Measurements from ENCODE around the gene SLC36A3.

The SLC36A3 gene

GRCh38 chr5:151295791-151296477 lies 7.6 kb downstream of the SLC36A3 start:
- Histone ChIP-seq H3K27me3 (ENCODE audit: control insufficient read depth, insufficient read depth, low read length) (no peaks in the 10 kb centered on the region), H3K9me3 (ENCODE audit: control insufficient read depth, low read length) (no peaks in the 10 kb centered on the region), H3K36me3 (ENCODE audit: control insufficient read depth, insufficient read depth, low read length) (no peaks in the 10 kb centered on the region), H3K79me2 (no peaks in the 10 kb centered on the region), H3K4me2 (ENCODE audit: low read length) (no peak overlapping the region), H2AFZ (no peak overlapping the region), H3K9ac (no peak overlapping the region), H3K4me1 (no peaks in the 10 kb centered on the region), H3K27ac (no peak overlapping the region), H3K4me3 (ENCODE audit: low read depth, low read length) (no peak overlapping the region)
- no peak for TF ChIP-seq CTCF (IDR thresholded peaks at IDR 0.05)

GRCh38 chr5:151295138-151295537 lies 8.4 kb downstream of the SLC36A3 start:
- H3K36me3 ChIP-seq (ENCODE audit: control insufficient read depth, insufficient read depth, low read length), result no peaks in the 10 kb centered on the region
- H3K9ac ChIP-seq, result no peak overlapping the region
- H3K79me2 ChIP-seq, result no peaks in the 10 kb centered on the region
- no peaks in the 10 kb centered on the region for H3K27me3 ChIP-seq (ENCODE audit: control insufficient read depth, insufficient read depth, low read length)
- no peak overlapping the region for H3K4me2 ChIP-seq (ENCODE audit: low read length)
- no peak overlapping the region for H3K4me3 ChIP-seq (ENCODE audit: low read depth, low read length)
- no peaks in the 10 kb centered on the region for H3K4me1 ChIP-seq
- no peak overlapping the region for H2AFZ ChIP-seq
- no peaks in the 10 kb centered on the region for H3K9me3 ChIP-seq (ENCODE audit: control insufficient read depth, low read length)
- TF ChIP-seq CTCF (IDR thresholded peaks at IDR 0.05), result no peak
- no peak overlapping the region for H3K27ac ChIP-seq

- Histone ChIP-seq H3K4me1 (no peaks in the 10 kb centered on the region), H3K27ac (no peak overlapping the region), H3K9me3 (ENCODE audit: control insufficient read depth, low read length) (no peaks in the 10 kb centered on the region), H3K4me3 (ENCODE audit: low read depth, low read length) (no peak overlapping the region), H3K9ac (no peak overlapping the region), H3K36me3 (ENCODE audit: control insufficient read depth, insufficient read depth, low read length) (no peaks in the 10 kb centered on the region), H3K79me2 (no peaks in the 10 kb centered on the region), H2AFZ (no peak overlapping the region), H3K27me3 (ENCODE audit: control insufficient read depth, insufficient read depth, low read length) (no peaks in the 10 kb centered on the region), H3K4me2 (ENCODE audit: low read length) (no peak overlapping the region)
- no peak for TF ChIP-seq CTCF (IDR thresholded peaks at IDR 0.05)
Measured at GRCh38 chr5:151293624-151294023, 9.9 kb downstream of the SLC36A3 start.

- H3K4me3 ChIP-seq (ENCODE audit: low read depth, low read length), result no peak overlapping the region
- no peak overlapping the region for H3K27ac ChIP-seq
- no peaks in the 10 kb centered on the region for H3K36me3 ChIP-seq (ENCODE audit: control insufficient read depth, insufficient read depth, low read length)
- H3K27me3 ChIP-seq (ENCODE audit: control insufficient read depth, insufficient read depth, low read length), result no peaks in the 10 kb centered on the region
- no peak for TF ChIP-seq CTCF (IDR thresholded peaks at IDR 0.05)
- H3K4me2 ChIP-seq (ENCODE audit: low read length), result no peak overlapping the region
- no peaks in the 10 kb centered on the region for H3K79me2 ChIP-seq
- no peak overlapping the region for H3K9ac ChIP-seq
- H3K4me1 ChIP-seq, result no peaks in the 10 kb centered on the region
- no peaks in the 10 kb centered on the region for H3K9me3 ChIP-seq (ENCODE audit: control insufficient read depth, low read length)
- peak overlapping the region; percentile 9 for H2AFZ ChIP-seq
Measured at GRCh38 chr5:151288180-151288579, 15.4 kb downstream of the SLC36A3 start.

GRCh38 chr5:151286246-151286645 lies 17.3 kb downstream of the SLC36A3 start:
- TF ChIP-seq CTCF (IDR thresholded peaks at IDR 0.05), result no peak
- no peaks in the 10 kb centered on the region for H3K27me3 ChIP-seq (ENCODE audit: control insufficient read depth, insufficient read depth, low read length)
- no peaks in the 10 kb centered on the region for H3K4me1 ChIP-seq
- H3K79me2 ChIP-seq, result no peaks in the 10 kb centered on the region
- H2AFZ ChIP-seq, result no peak overlapping the region
- no peaks in the 10 kb centered on the region for H3K9me3 ChIP-seq (ENCODE audit: control insufficient read depth, low read length)
- no peak overlapping the region for H3K9ac ChIP-seq
- no peak overlapping the region for H3K27ac ChIP-seq
- no peak overlapping the region for H3K4me2 ChIP-seq (ENCODE audit: low read length)
- no peak overlapping the region for H3K4me3 ChIP-seq (ENCODE audit: low read depth, low read length)
- no peaks in the 10 kb centered on the region for H3K36me3 ChIP-seq (ENCODE audit: control insufficient read depth, insufficient read depth, low read length)

Data from parathyroid adenoma (tissue), 2 donors.